NCI-H345 treated with DMSO at 0.1 percent for 48 hours (cell line): ENCODE results near the gene RNF224.
"Not testable (repeated sequence)": the region's sequence is repeated elsewhere in the genome, so short reads cannot be mapped to it uniquely, and the experiment has no call there.

ENCODE experiments used
- DNase-seq: peaks from one replicate; lab custom pipeline; 2025; ENCODE audit not compliant: unreplicated experiment; lab: John Stamatoyannopoulos, UW

Gene RNF224

DNA sequence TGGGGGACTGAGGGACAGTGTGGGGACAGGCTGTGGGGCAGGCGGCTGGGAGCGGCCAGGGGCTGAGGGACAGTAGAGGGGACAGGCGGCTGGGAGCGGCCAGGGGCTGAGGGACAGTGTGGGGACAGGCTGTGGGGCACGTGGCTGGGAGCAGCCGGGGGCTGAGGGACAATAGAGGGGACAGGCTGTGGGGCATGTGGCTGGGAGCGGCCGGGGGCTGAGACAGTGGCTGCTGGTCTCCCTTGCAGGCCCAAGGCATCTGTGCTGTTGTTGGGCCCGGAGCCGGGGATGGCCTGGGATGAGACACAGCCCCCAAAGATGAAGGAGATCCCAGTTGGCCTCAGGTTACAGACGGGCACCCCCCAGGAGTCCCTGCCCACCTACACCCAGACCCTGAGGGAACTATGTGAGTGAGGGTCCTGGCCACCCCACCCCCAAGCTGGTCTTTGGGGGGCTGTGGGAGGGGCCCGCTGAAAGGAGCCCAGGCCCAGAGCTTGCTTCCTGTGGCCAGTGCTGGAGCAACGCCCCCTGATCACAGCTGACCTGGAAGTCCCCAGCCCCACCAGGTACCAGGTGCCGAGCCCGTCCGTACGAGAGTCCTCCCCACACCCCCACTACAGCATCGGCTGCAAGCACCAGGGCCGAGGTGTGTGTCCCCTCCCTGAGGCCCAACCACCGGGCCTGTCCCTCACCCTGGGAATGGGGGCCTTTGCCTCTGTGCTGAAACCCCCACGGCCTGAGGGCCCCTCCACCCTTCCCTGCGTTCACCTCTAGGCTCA lies 24.4 kb downstream of the RNF224 start:
- no peak for DNase-seq

DNA sequence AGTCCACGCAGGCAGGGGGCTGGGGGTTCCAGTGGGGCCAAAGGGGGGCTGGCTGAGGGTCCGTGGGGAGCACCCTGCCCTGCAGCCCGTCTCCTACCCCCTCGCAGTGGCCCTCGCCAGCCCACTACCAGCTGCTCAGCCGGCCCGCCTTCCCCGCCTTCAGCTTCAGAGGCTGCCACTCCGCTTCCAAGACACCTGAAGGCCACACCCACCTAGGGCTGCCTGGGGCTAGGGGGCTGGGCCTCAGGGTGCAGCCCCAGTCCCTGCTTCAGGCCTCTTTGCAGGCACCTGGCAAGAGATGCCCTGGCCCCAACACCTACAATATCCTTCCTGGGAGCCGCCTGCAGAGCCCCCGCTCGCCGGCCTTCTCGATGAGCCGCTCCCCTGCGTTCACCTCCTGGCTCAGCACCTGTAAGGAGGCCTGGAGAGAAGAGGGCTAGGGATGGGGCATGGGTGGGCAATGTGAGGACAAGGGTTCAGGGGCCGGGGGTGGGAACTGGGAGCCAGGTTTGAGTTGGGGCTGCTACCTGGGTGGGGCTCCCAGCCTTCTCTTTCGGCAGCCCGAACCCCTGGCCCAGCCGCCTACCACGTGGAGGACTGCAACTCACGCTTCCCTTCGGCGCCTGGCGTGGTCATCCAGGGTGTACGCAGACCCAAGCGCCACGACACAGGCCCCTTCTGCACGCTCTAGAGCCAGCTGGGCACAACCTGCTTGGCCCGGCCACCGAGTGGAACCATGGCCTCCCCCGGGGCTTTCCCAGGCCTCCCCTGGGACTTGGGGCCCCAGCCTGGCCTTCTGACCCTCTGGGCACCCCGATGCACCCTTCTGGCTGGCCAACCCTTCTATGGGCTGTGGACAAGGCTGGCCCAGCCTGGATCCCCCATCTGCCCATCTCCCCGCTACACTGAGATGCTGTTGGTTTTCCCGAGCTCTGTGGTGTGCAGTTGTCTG lies 25.5 kb downstream of the RNF224 start:
- no peak for DNase-seq

DNA sequence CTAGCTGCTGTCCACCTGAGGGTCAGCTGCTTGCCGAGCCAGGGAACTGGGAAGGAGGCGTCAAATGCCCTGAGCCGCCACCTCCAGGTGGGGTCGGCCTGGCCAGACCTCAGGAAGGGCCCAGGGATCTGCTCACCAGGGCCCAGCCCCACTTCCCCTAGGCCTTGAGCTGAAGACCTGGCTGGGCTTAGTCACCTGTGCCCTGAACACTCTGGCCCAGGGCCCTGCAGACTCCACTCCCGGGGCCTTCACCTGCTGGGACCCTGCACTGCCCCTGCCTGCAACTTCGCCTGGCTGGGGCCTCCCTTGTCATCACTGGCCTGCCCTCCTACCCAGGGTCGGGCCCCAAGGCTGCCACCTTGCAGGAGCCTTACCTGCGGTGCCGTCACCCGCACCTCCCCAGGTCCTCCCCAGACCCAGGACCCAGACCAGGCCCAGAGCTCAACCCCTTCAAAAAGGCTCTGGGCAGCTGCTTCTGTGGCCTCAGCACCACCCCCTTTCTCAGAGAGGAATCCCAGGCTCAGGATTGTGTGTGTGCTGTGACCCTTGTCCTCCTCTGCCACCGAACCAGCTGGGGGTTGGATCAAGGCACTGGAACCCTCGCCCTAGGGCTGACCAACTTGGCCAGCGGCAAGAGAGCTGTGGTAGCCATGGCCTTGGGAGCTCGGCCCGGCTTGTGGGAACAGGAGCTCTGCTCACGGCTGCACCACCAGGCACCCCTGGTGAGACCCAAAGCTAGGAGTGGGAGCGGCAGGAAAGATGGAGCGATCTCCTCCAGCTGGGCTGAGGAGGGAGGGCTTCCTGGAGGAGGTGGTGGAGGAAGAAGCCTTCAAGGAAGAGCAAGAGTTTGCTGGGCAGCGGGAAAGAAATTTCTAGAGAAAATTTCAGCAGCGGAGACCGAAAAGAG lies 26.7 kb downstream of the RNF224 start:
- no peak for DNase-seq

DNA sequence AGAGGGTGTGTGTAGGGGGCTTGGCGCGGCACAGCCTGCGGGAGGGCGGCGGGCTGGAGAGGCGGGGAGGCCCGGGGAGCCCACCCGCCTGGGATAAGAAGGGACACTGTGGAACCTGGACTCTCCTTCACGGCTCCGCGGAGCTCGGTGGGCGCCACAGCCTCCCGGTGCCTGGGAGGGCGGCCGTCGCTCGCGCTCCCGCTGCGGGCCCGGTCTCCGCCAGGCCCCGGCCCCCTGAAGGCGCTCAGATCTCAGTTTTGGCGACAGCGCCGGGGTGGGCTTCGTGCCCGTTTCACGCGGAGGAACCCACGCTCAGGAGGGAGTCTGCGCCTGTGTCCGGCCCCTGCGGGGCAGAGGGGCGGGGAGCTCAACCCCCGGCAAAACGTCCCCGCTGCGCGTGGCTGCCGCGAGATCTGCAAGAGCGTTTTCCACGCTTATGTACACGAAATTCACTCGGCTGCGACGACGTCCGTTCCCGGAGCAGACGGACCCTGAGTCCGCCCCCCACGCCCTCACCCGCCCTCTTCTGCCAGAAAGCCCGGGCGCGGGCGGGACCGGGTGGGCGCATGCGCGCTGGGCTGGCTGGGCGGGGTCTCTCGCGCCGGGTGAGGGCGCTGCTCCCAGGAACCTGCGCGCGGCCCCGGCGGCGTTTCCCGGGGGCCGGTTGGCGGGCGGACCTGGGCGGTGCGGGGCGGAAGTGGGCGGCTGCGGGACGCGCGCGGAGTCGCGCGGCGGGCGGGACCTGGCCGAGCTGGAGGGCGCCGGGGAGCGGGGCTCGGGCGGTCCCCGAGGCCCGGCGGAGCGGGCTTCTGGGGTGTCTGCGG lies 27.5 kb downstream of the RNF224 start, which contains the start of gene NELFB:
Gene NELFB, plus strand, starts transcription at position 704 of the 824 bp plus-strand sequence.
- peak; percentile 64 for DNase-seq

GRCh38 chr9:137255448-137256114 lies 28.3 kb downstream of the RNF224 start:
- DNase-seq = no peak

DNA sequence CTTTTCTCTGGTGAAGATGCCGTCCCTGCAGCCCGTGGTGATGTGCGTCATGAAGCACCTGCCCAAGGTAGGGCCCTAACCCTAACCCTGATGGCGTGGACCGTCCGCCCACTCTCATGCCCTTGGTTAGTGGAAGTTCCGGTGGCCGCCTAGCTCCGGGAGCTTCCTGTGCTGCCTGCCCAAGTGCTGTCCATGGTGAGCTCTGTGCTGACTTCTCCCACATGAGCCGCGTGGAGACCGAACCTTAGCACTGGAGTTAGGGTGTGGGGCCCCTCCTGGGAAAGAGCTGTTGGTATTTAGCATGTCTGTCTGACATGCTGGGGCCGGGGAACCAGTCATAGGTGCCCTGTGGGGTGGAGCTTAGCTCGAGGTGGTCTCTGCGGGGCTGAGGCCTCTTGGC lies 29.1 kb downstream of the RNF224 start:
- no peak for DNase-seq

DNA sequence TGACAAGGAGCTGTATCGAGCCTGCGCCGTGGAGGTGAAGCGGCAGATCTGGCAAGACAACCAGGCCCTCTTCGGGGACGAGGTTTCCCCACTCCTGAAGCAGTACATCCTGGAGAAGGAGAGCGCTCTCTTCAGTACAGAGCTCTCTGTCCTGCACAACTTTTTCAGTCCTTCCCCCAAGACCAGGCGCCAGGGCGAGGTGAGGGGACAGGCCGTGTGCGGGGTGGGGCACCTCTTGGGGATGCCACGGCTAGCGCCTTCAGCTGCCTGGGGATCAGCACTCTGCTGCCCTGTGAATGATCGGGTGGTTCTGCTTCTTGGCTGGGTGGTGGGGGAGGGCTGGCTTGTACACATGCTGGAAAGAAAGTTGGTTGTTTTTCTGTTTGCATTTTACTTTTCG lies 29.6 kb downstream of the RNF224 start:
- DNase-seq = no peak

DNA sequence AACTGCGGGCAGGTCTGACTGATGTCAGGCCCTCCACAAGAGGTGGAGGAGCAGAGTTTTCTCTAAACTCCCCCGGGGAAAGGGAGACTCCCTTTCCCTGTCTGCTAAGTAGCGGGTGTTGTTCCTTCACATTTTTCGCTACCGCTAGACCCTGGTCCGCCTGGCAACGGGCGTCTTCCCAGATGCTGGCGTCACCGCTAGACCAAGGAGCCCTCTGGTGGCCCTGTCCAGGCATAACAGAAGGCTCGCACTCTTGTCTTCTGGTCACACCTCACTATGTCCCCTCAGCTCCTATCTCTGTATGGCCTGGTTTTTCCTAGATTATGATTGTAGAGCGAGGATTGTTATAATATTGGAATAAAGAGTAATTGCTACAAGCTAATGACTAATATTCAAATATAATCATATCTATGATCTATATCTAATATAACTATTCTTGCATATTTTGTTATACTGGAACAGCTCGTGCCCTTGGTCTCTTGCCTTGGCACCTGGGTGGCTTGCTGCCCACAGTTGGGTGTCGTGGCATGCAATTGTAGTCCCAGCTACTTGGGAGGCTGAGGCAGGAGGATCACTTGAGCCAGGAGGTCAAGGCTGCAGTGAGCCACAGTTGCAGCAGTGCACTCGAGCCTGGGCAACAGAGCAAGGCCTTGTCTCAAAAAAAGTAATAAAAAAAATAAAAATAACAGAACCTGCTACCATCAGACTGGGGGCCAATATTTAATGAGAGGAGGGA lies 35.0 kb downstream of the RNF224 start:
- DNase-seq = not testable (repeated sequence)

GRCh38 chr9:137262909-137263285 lies 35.6 kb downstream of the RNF224 start:
- DNase-seq = no peak

GRCh38 chr9:137263506-137263905 lies 36.2 kb downstream of the RNF224 start:
- DNase-seq = no peak

DNA sequence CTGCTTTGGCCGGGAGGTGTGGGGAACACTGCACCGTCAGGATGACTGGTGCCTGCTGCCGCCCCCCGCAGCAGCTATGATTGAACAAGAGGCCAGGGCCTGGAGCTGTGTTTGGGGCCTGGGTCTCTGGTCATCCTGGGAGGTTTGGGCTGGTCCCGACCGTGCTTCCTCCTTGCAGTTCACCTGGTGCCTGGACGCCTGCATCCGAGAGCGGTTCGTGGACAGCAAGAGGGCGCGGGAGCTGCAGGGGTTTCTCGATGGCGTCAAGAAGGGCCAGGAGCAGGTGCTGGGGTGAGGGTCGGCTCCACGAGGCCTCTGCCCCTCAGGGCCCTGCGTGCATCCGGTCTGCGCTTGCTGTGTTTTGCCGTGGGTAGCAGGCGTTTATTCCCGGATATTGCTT lies 36.8 kb downstream of the RNF224 start:
- no peak for DNase-seq

DNA sequence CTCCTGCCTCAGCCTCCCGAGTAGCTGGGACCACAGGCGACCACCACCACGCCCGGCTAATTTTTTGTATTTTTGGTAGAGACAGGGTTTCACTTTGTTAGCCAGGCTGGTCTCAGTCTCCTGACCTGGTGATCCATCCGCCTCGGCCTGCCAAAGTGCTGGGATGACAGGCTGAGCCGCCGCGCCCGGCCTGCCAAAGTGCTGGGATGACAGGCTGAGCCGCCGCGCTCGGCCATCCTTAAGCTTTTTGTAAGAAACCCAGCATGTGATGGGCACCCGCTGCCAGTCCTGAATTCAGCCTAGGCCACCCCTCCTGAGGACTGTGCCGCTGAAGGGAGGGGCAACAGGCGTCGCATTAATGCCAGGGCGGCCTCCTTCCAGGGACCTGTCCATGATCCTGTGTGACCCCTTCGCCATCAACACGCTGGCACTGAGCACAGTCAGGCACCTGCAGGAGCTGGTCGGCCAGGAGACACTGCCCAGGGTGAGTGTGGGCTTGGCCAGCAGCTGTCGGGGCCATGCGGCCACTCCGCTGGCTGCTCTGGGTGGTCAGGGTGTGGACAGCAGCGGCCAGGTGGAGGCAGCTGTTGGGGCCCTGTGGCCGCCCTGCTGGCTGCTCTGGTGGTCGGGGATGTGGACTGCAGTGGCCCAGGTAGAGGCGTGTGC lies 38.3 kb downstream of the RNF224 start:
- DNase-seq = no peak

DNA sequence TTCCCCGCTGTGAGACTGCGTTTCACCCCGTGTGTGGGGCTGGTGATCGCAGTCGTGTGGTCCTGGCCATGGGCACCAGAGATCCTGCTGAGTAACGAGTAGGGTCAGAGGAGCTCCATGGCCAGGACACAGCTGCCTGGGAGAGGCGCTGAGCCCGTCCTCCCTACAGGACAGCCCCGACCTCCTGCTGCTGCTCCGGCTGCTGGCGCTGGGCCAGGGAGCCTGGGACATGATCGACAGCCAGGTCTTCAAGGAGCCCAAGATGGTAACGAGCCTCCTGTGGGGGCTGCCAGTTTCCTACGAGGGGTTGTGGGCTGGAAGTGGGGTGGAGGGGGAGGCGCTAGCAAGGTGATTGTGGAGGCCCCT lies 38.8 kb downstream of the RNF224 start:
- DNase-seq = no peak

- no peak for DNase-seq
These were observed 39.5 kb downstream of the RNF224 start for GRCh38 chr9:137266585-137267453.

GRCh38 chr9:137267933-137268355 lies 40.6 kb downstream of the RNF224 start:
- DNase-seq = no peak

GRCh38 chr9:137268538-137269201 lies 41.4 kb downstream of the RNF224 start:
- no peak for DNase-seq

DNA sequence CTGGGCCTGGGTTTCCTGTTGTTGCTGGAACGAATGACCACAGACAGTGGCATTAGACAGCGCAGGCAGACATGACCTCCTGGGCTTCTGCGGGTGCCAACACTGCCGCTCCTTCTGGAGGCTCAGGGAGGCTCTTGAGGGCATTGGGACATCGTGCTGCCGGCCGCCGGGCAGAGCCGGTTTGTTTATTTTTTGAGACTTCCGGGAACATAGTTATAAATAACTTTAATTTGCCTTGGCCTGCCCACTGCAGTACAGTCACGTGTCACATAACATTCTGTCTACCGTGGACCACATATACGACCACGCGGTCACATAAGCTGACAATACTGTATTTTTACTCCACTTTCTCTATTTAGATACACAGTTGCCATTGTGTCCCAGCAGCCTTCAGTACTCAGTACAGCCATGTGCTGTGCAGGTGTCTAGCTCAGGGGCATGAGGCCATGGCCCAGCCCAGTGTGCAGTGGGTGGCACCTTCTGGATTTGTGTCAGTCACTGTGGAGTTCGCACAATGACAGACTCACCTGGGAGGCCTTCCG lies 42.0 kb downstream of the RNF224 start:
- DNase-seq = no peak
